ENCODE results near the gene C1orf159. TPM values are rescaled to one million over a fixed set of nuclear protein-coding genes. Genes with fewer than 3 reads are reported as not detected.
A peak's percentile ranks its signal among the peaks of the same experiment; 100 is the strongest.

Gene C1orf159
- total and polyA plus RNA-seq, 2 donors from 2014 or later: 8.6 to 14.8 TPM

DNA sequence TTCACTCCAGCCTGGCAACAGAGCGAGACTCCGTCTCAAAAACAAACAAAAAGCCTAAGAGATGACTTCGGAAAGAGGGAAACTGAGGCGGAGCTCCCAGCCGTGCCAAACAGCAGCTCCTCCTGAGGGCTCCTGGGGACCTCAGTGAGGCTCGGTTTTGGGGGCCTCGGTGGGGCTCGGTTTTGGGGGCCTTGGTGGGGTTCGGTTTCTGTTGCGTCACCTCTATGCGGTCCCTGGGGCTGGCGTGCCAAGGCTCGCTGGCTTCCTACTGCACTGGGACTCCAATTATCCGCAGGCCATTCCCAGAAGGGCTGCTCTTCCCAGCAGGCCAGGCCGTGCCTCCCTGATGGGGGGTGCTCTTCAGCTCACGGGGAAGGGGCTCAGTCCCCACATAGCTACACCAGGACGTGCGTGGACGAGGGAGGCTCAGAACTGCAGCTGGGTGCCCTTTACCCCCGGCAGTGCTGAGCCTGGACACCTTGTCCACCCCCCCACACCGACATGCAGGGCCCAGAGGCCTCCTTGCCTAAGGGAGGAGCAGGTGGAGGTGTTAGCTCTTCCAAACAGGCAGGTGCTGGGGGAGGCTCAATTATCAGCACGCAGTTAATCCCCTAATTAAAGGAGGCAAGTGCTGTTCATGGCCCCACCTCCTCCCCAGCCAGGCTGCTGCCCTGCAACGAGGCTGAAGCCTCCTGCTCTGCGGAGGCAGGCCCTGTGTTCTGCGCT is 5.1 kb upstream of the C1orf159 start:
- Histone ChIP-seq H3K4me3 (ENCODE audit: low read length in 3 of 3) (no peak overlapping the region), H3K9me3 (ENCODE audit: control insufficient read depth in 2 of 3, insufficient read depth in 1 of 3, low read length in 3 of 3) (peaks cover 0 to 2% (median 0%) of the 10 kb centered on the region in 3 donors), H3K9ac (ENCODE audit: low read length in 3 of 3) (no peak overlapping the region), H3K36me3 (ENCODE audit: control insufficient read depth in 2 of 3, insufficient read depth in 3 of 3, low read length in 3 of 3) (no peaks in the 10 kb centered on the region), H3K27ac (ENCODE audit: low read depth in 2 of 2, low read length in 2 of 2) (no peak overlapping the region), H3K4me1 (ENCODE audit: control insufficient read depth in 2 of 3, insufficient read depth in 2 of 3, low read depth in 1 of 3, low read length in 3 of 3) (peaks cover 0 to 9% (median 0%) of the 10 kb centered on the region in 3 donors), H3K27me3 (ENCODE audit: control insufficient read depth, insufficient read depth, low read length) (peaks cover 2% of the 10 kb centered on the region)
- DNase-seq (peak in 2 of 5 donors; percentile 63 to 68), FAIRE-seq (no peak)
- intact Hi-C loops (cut with DNase I): loop anchor here (10.0 kb wide), 2 partner anchors 114 to 174 kb away; partner anchors contain the start of genes B3GALT6 and SDF4
- TF ChIP-seq, protein P1, sequence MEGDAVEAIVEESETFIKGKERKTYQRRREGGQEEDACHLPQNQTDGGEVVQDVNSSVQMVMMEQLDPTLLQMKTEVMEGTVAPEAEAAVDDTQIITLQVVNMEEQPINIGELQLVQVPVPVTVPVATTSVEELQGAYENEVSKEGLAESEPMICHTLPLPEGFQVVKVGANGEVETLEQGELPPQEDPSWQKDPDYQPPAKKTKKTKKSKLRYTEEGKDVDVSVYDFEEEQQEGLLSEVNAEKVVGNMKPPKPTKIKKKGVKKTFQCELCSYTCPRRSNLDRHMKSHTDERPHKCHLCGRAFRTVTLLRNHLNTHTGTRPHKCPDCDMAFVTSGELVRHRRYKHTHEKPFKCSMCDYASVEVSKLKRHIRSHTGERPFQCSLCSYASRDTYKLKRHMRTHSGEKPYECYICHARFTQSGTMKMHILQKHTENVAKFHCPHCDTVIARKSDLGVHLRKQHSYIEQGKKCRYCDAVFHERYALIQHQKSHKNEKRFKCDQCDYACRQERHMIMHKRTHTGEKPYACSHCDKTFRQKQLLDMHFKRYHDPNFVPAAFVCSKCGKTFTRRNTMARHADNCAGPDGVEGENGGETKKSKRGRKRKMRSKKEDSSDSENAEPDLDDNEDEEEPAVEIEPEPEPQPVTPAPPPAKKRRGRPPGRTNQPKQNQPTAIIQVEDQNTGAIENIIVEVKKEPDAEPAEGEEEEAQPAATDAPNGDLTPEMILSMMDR (IDR thresholded peaks at IDR 0.05; ENCODE audit: borderline replicate concordance, extremely low read depth, insufficient read depth): no peak

DNA sequence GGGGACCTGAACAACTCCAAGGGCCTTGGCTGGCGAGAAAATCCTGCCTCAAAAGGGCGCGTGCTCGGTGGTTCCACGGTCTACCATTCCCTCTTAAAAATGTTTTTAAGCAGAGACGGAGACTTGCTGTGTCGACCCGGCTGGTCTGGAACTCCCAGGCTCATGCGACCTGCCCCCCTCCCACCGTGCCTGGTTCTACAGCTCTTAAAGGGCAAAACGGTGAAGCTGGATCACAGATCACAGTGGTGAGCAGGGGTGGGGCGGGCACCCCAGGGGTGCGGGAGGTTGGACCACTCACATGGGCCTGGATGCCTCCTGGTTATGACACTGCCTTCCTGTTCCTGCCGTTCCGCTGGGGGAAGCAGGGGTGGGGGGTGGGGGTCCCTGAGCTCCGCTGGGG is 4.2 kb upstream of the C1orf159 start:
- Histone ChIP-seq H3K4me3 (ENCODE audit: low read length in 3 of 3) (no peak overlapping the region), H3K27ac (ENCODE audit: low read depth in 2 of 2, low read length in 2 of 2) (no peak overlapping the region), H3K36me3 (ENCODE audit: control insufficient read depth in 2 of 3, insufficient read depth in 3 of 3, low read length in 3 of 3) (no peaks in the 10 kb centered on the region), H3K4me1 (ENCODE audit: control insufficient read depth in 2 of 3, insufficient read depth in 2 of 3, low read depth in 1 of 3, low read length in 3 of 3) (peaks cover 0 to 9% (median 0%) of the 10 kb centered on the region in 3 donors), H3K27me3 (ENCODE audit: control insufficient read depth, insufficient read depth, low read length) (peaks cover 2% of the 10 kb centered on the region), H3K9me3 (ENCODE audit: control insufficient read depth in 2 of 3, insufficient read depth in 1 of 3, low read length in 3 of 3) (peaks cover 0 to 2% (median 0%) of the 10 kb centered on the region in 3 donors), H3K9ac (ENCODE audit: low read length in 3 of 3) (no peak overlapping the region)
- DNase-seq (peak in 1 of 5 donors; percentile 61), FAIRE-seq (no peak)
- TF ChIP-seq, protein P1 (IDR thresholded peaks at IDR 0.05; ENCODE audit: borderline replicate concordance, extremely low read depth, insufficient read depth): no peak
- intact Hi-C loops (cut with DNase I): loop anchor here (10.0 kb wide), 2 partner anchors 115 to 175 kb away; partner anchors contain the start of genes B3GALT6 and SDF4

DNA sequence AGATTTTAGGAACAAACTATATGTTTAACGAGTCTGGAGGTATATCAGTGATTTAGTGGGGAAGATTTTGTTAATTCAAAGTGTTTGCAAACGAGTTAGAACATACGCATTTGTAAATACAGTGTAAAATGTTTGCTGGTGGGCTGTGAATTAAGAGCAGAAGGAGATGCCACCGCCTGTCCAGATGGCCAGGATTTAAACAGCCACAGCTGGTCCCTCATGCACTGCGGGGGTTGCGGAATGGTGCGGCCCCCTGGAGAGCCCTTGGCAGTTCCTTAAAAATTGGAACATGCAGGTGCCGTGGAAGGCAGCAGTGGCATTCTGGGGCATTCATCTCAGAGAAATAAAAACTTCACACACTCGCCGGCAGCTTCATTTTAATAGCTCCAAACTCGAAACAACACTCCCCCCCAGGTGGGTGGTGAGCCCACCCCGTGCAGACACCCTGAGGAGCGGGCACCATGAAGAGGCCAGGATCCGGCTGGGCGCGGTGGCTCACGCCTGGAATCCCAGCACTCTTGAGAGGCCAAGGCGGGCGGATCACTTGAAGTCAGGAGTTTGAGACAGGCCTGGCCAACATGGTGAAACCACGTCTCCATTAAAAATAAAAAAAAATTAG is 3.5 kb upstream of the C1orf159 start:
- FAIRE-seq: no peak
- intact Hi-C loops (cut with DNase I): no loop called here
- no peak overlapping the region for H3K4me3 ChIP-seq (ENCODE audit: low read length in 3 of 3)
- no peak overlapping the region for H3K27ac ChIP-seq (ENCODE audit: low read depth in 2 of 2, low read length in 2 of 2)
- TF ChIP-seq, protein P1 (IDR thresholded peaks at IDR 0.05; ENCODE audit: borderline replicate concordance, extremely low read depth, insufficient read depth): no peak
- no peak overlapping the region for H3K9ac ChIP-seq (ENCODE audit: low read length in 3 of 3)
- no peaks in the 10 kb centered on the region for H3K36me3 ChIP-seq (ENCODE audit: control insufficient read depth in 2 of 3, insufficient read depth in 3 of 3, low read length in 3 of 3)
- H3K9me3 ChIP-seq (ENCODE audit: control insufficient read depth in 2 of 3, insufficient read depth in 1 of 3, low read length in 3 of 3): peaks cover 0 to 2% (median 0%) of the 10 kb centered on the region in 3 donors
- peaks cover 0 to 9% (median 0%) of the 10 kb centered on the region in 3 donors for H3K4me1 ChIP-seq (ENCODE audit: control insufficient read depth in 2 of 3, insufficient read depth in 2 of 3, low read depth in 1 of 3, low read length in 3 of 3)
- peak in 1 of 5 donors; percentile 65 for DNase-seq
- H3K27me3 ChIP-seq (ENCODE audit: control insufficient read depth, insufficient read depth, low read length): peaks cover 2% of the 10 kb centered on the region

Measured in kidney (tissue), 14 donors.